NCI-H2171 treated with DMSO at 0.1 percent for 48 hours (cell line): ENCODE results near the gene LRRTM3.

Experiments
- DNase-seq: peaks from one replicate; lab custom pipeline; 2025; lab: John Stamatoyannopoulos, UW

Gene LRRTM3

DNA sequence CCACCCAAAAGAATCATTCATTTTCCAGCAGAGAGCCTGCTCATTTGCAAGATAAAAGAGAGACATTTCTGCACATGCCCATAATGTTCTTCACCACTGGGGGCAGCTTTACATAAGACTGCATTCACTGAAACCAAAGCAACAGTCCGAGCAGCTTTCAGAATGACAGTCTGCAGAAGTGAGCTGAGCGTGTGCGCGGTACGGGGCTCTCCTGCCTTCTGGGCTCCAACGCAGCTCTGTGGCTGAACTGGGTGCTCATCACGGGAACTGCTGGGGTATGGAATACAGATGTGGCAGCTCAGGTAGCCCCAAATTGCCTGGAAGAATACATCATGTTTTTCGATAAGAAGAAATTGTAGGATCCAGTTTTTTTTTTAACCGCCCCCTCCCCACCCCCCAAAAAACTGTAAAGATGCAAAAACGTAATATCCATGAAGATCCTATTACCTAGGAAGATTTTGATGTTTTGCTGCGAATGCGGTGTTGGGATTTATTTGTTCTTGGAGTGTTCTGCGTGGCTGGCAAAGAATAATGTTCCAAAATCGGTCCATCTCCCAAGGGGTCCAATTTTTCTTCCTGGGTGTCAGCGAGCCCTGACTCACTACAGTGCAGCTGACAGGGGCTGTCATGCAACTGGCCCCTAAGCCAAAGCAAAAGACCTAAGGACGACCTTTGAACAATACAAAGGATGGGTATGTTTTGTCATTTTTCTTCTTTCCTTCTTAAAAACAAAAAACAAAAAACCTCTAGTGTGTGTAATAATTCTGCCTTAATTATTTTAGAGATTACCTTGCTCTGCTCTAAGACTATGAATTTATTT is at the start of gene LRRTM3:
Gene LRRTM3 (plus strand): TSS at position 141 of the 820 bp plus-strand sequence.
- peak; percentile 44 for DNase-seq

DNA sequence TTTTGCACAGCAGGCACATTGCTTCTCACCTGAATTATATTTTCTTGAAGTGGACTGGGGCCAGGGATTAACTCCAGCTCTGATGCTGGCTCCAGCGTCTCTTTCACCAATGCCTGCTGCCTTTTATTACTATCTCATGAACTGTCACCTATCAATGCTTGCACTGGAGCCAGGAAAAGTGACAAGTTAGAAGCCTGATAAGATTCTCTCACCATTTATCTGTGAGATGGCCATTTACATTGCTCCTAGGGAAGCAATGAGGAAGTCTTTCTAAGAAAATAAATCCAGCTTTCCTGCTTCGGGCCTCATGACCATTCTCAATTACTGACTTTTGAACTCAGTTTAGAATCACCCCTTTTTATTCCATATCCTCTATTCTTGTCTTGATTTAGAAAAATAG is 48.5 kb upstream of the LRRTM3 start:
- no peak for DNase-seq

DNA sequence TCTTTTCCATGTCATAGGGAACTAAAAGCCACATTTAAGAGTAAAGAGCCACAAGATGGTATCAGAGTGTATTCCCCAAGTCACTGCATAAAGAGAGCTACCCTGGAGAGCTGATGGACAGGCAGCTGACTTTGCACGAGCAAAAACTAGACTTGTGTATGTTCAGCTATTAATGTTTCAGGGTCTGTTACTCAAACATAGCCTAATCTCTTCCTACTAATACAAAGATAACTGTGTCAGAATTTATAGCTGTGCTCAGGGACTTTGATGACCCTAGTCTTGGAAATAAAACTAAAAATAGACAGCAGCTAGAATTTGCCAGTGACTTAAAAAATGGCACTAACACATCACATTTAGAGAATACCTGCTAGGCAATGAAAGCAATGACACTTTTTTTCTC is 45.5 kb upstream of the LRRTM3 start:
- no peak for DNase-seq

- DNase-seq, result no peak
These were observed 45.0 kb upstream of the LRRTM3 start for GRCh38 chr10:66880826-66881225.

GRCh38 chr10:66881814-66882213 is 44.0 kb upstream of the LRRTM3 start:
- no peak for DNase-seq

DNA sequence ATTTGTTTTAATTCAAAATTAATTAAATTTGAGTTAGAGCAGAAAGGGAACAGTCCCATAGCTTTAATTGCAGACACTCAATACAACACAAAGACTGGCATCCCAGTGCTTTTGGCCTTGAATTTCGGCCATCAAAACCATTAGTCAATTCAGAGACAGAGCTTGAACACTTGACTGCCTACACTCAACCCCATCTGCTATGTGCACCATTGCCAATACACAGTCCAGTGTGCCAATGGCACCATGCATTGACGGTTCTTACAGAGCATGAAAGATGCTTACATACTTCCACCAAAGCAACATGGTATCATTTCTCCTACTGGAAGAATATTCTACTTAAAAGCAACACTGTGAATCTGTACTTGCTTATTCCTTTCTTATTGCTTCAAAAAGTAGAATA is 43.6 kb upstream of the LRRTM3 start:
- no peak for DNase-seq

DNA sequence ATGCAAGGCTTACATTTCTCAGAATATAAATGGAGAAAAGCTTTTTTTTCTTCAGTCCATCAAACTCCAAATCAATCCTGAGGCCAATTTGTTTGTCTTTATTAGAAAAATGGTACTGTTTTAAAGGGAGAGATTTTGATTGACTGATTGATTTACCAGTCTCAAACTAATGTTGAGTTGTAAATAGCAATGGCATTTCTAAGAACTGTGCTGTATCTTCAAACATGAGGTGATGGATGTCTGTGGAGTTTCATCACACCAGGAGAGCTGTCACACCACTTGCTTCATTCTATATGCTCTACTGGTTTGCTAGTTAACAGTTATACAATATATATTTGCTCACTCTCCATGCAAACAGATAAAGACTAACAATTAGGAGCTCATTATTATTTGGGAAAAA is 39.0 kb upstream of the LRRTM3 start:
- DNase-seq, result no peak

- no peak for DNase-seq
These were observed 37.6 kb upstream of the LRRTM3 start for GRCh38 chr10:66888237-66888636.

DNA sequence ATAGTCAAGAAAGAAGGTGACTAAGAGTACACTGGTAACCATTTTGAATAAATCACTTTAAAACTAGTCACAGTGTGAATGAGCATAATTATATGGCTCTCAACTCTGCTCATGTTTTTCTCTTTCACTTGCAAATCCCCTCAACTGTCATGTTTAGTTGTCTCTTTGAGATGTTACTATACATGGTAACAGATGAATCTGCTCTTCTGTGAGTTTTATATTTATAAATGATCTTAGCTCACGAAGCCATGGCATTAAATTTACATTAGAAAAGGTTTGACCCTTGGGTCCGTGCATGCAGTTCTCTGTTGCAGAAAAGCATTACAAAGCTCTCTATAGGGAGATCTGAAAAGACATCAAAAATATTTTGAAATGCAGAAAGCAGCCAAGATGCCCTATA is 33.0 kb upstream of the LRRTM3 start:
- DNase-seq, result no peak

DNA sequence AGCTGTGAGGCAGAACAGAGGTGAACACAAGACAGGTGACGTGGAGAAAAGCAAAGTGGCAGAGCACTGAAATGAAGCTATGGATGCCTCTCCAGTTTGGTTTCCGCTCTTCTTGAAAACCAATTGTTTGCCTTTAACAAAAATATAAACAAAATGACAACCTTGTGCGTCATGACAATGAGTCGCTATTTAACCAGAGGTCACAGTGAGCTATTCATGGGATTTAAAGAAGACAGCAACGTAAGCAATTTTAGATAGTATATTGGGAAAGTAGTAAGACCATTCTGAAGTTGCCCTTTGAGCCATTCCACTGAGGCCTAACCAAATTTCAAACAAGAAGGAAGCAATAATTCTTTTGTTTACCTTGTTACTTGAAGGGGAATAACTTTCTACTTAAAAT is 15.2 kb upstream of the LRRTM3 start:
- no peak for DNase-seq

- DNase-seq, result no peak
These were observed 9.8 kb upstream of the LRRTM3 start for GRCh38 chr10:66916030-66916429.

GRCh38 chr10:66917104-66917503 is 8.7 kb upstream of the LRRTM3 start:
- DNase-seq, result no peak

- no peak for DNase-seq
These were observed 6.6 kb upstream of the LRRTM3 start for GRCh38 chr10:66919248-66919647.

- DNase-seq, result no peak
These were observed 1.0 kb upstream of the LRRTM3 start for GRCh38 chr10:66924674-66925345.

DNA sequence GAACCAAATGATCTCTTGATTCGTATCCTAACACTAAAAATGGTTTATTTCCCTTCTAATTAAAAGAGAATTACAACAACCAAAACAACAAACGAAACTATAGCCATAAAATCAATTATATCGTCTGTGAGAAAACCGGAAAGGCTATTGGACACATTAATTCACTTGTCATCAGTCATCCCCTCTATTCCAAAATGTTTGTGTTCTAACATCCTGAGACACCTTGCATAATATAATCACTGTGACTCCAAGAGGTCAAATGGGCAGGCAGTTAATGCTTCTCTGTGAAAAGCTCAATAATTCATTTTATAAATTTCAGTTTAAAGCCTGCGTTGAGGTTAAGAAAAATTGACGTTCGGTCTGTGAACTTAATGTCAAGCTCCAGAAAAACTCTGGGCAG is 463 bp upstream of the LRRTM3 start:
- no peak for DNase-seq

DNA sequence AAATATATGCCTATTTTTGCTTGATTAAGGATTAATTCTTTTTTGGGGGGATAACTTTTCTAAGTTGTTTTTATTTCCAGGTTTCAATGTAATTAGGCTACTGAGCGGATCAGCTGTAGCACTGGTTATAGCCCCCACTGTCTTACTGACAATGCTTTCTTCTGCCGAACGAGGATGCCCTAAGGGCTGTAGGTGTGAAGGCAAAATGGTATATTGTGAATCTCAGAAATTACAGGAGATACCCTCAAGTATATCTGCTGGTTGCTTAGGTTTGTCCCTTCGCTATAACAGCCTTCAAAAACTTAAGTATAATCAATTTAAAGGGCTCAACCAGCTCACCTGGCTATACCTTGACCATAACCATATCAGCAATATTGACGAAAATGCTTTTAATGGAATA is 1.0 kb downstream of the LRRTM3 start:
- no peak for DNase-seq

- no peak for DNase-seq
These were observed 1.6 kb downstream of the LRRTM3 start for GRCh38 chr10:66927251-66927935.

DNA sequence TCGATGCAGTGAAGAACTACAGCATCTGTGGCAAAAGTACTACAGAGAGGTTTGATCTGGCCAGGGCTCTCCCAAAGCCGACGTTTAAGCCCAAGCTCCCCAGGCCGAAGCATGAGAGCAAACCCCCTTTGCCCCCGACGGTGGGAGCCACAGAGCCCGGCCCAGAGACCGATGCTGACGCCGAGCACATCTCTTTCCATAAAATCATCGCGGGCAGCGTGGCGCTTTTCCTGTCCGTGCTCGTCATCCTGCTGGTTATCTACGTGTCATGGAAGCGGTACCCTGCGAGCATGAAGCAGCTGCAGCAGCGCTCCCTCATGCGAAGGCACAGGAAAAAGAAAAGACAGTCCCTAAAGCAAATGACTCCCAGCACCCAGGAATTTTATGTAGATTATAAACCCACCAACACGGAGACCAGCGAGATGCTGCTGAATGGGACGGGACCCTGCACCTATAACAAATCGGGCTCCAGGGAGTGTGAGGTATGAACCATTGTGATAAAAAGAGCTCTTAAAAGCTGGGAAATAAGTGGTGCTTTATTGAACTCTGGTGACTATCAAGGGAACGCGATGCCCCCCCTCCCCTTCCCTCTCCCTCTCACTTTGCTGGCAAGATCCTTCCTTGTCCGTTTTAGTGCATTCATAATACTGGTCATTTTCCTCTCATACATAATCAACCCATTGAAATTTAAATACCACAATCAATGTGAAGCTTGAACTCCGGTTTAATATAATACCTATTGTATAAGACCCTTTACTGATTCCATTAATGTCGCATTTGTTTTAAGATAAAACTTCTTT is 2.3 kb downstream of the LRRTM3 start:
- DNase-seq, result no peak

GRCh38 chr10:66928776-66929175 is 2.9 kb downstream of the LRRTM3 start:
- no peak for DNase-seq

GRCh38 chr10:66929375-66929774 is 3.5 kb downstream of the LRRTM3 start:
- no peak for DNase-seq

GRCh38 chr10:66931340-66931948 is 5.6 kb downstream of the LRRTM3 start:
- DNase-seq, result peak; percentile 50

- no peak for DNase-seq
These were observed 6.1 kb downstream of the LRRTM3 start for GRCh38 chr10:66931949-66932343.
